UCSD-AML1 (cell line): Measurements from ENCODE around the gene RPIA.

ENCODE experiments used
- DNase-seq: peaks from one replicate; lab custom pipeline; 2025; ENCODE audit not compliant: unreplicated experiment; lab: John Stamatoyannopoulos, UW

The RPIA gene

GRCh38 chr2:88684519-88684918 lies 7.0 kb upstream of the RPIA start:
- no peak for DNase-seq

- DNase-seq: no peak
These were observed 5.2 kb upstream of the RPIA start for GRCh38 chr2:88686320-88686719.

- DNase-seq: no peak
These were observed 4.1 kb upstream of the RPIA start for GRCh38 chr2:88687384-88687783.

GRCh38 chr2:88690591-88691338 lies 708 bp upstream of the RPIA start:
- DNase-seq: no peak

GRCh38 chr2:88692187-88692586 lies 714 bp downstream of the RPIA start:
- peak; percentile 57 for DNase-seq

GRCh38 chr2:88693911-88694414 lies 2.5 kb downstream of the RPIA start:
- DNase-seq: no peak

GRCh38 chr2:88696611-88697010 lies 5.1 kb downstream of the RPIA start:
- no peak for DNase-seq

GRCh38 chr2:88697370-88698026 lies 6.0 kb downstream of the RPIA start:
- DNase-seq: no peak

GRCh38 chr2:88698027-88698413 lies 6.5 kb downstream of the RPIA start:
- DNase-seq: no peak

GRCh38 chr2:88698498-88699233 lies 7.2 kb downstream of the RPIA start:
- no peak for DNase-seq

- no peak for DNase-seq
These were observed 15.5 kb downstream of the RPIA start for GRCh38 chr2:88707003-88707402.

GRCh38 chr2:88709181-88709631 lies 17.7 kb downstream of the RPIA start:
- DNase-seq: no peak

- no peak for DNase-seq
These were observed 19.8 kb downstream of the RPIA start for GRCh38 chr2:88711289-88711688.

GRCh38 chr2:88711897-88712296 lies 20.4 kb downstream of the RPIA start:
- DNase-seq: no peak

- DNase-seq: no peak
These were observed 21.9 kb downstream of the RPIA start for GRCh38 chr2:88713408-88713807.

- no peak for DNase-seq
These were observed 23.2 kb downstream of the RPIA start for GRCh38 chr2:88714667-88715066.

- no peak for DNase-seq
These were observed 28.9 kb downstream of the RPIA start for GRCh38 chr2:88720399-88720798.

GRCh38 chr2:88721268-88721667 lies 29.8 kb downstream of the RPIA start:
- DNase-seq: no peak

- DNase-seq: no peak
These were observed 33.3 kb downstream of the RPIA start for GRCh38 chr2:88724643-88725332.

- peak; percentile 80 for DNase-seq
These were observed 37.7 kb downstream of the RPIA start for GRCh38 chr2:88729061-88729745.
